Activated CD8-positive, alpha-beta T cell treated with anti-CD3 and anti-CD28 coated beads, Interleukin-2, amount 10 ng/mL, durations not matched to agents 7 days and 5 days (primary cell): ENCODE data around the gene LHPP. TPM values are rescaled to one million over a fixed set of nuclear protein-coding genes. Genes with fewer than 3 reads are reported as not detected.

Source experiments
- ATAC-seq: fragments of 150-1000 bp; cut with Tn5 transposase; one replicate; pipeline ENCODE4 v1.10.0; 2021; ENCODE audit warnings: moderate library complexity
- CTCF ChIA-PET: fragments of 350-600 bp; sonication (Branson Sonifier 250); formaldehyde crosslinking; loops from one replicate; lab custom pipeline; 2021; ENCODE audit warnings: antibody characterized with exemption; lab: Charles Lee
- POLR2A ChIA-PET: fragments of 350-600 bp; sonication (Branson Sonifier 250); formaldehyde crosslinking; loops from one replicate; lab custom pipeline; 2021; ENCODE audit warnings: antibody characterized with exemption; lab: Charles Lee
- DNase-seq: peaks from one replicate; pipeline ENCODE4 v3.0.0-alpha.2; 2020
- H3K27ac Mint-ChIP-seq: one replicate; pipeline ENCODE4 v1.8.0; 2021; ENCODE audit warnings: mild to moderate bottlenecking, mixed read lengths
- H3K27me3 Mint-ChIP-seq: one replicate; pipeline ENCODE4 v1.8.0; 2021; ENCODE audit warnings: low read depth, mixed read lengths
- H3K36me3 Mint-ChIP-seq: one replicate; pipeline ENCODE4 v1.8.0; 2021; ENCODE audit warnings: low read depth, mixed read lengths
- H3K4me1 Mint-ChIP-seq: one replicate; pipeline ENCODE4 v1.8.0; 2021; ENCODE audit warnings: low read depth, mixed read lengths
- H3K4me3 Mint-ChIP-seq: one replicate; pipeline ENCODE4 v1.8.0; 2021; ENCODE audit warnings: mild to moderate bottlenecking, mixed read lengths
- H3K9me3 Mint-ChIP-seq: one replicate; pipeline ENCODE4 v1.8.0; 2022; ENCODE audit warnings: mixed read lengths; ENCODE audit not compliant: insufficient read depth
- total RNA-seq, 2 experiments: library from RNA; stranded (reverse); gene quantifications; one replicate each; pipeline ENCODE4 v1.2.3, GENCODE V29; 2021

Gene LHPP
- total RNA-seq, 2 experiments from 2014 or later: 24.7 to 25.7 TPM

- ATAC-seq (no peak), DNase-seq (no peak)
- Mint-ChIP-seq H3K27ac (no peak overlapping the region), H3K36me3 (no peaks in the 10 kb centered on the region), H3K4me1 (no peaks in the 10 kb centered on the region), H3K9me3 (no peaks in the 10 kb centered on the region), H3K4me3 (no peak overlapping the region), H3K27me3 (no peaks in the 10 kb centered on the region)
- ChIA-PET POLR2A (no interaction called here), CTCF (interaction anchor here (1.3 kb wide), 1 partner anchor 152 kb away, joined by 5 read pairs; no protein-coding TSS in a partner anchor)
Measured at GRCh38 chr10:124566981-124567835, 105.6 kb downstream of the LHPP start.

GRCh38 chr10:124568339-124568738, 106.7 kb downstream of the LHPP start:
- no peaks in the 10 kb centered on the region for H3K36me3 Mint-ChIP-seq
- CTCF ChIA-PET: no interaction called here
- H3K27ac Mint-ChIP-seq: no peak overlapping the region
- H3K4me1 Mint-ChIP-seq: no peaks in the 10 kb centered on the region
- no peak overlapping the region for H3K4me3 Mint-ChIP-seq
- DNase-seq (no peak), ATAC-seq (no peak)
- H3K27me3 Mint-ChIP-seq: no peaks in the 10 kb centered on the region
- H3K9me3 Mint-ChIP-seq: no peaks in the 10 kb centered on the region
- POLR2A ChIA-PET: no interaction called here

GRCh38 chr10:124568848-124569622, 107.4 kb downstream of the LHPP start:
- POLR2A ChIA-PET: no interaction called here
- H3K27ac Mint-ChIP-seq: no peak overlapping the region
- H3K4me3 Mint-ChIP-seq: no peak overlapping the region
- no peaks in the 10 kb centered on the region for H3K27me3 Mint-ChIP-seq
- no peaks in the 10 kb centered on the region for H3K36me3 Mint-ChIP-seq
- DNase-seq: no peak
- ATAC-seq: no peak
- no peaks in the 10 kb centered on the region for H3K4me1 Mint-ChIP-seq
- H3K9me3 Mint-ChIP-seq: no peaks in the 10 kb centered on the region
- CTCF ChIA-PET: interaction anchor here (1.2 kb wide), 1 partner anchor 34 kb away, joined by 3 read pairs; no protein-coding TSS in a partner anchor

- ATAC-seq (no peak), DNase-seq (no peak)
- no peak overlapping the region for H3K4me3 Mint-ChIP-seq
- no peak overlapping the region for H3K27ac Mint-ChIP-seq
- H3K36me3 Mint-ChIP-seq: no peaks in the 10 kb centered on the region
- ChIA-PET CTCF (interaction anchor here (1.2 kb wide), 1 partner anchor 35 kb away, joined by 3 read pairs; no protein-coding TSS in a partner anchor), POLR2A (no interaction called here)
- H3K4me1 Mint-ChIP-seq: no peaks in the 10 kb centered on the region
- no peaks in the 10 kb centered on the region for H3K9me3 Mint-ChIP-seq
- no peaks in the 10 kb centered on the region for H3K27me3 Mint-ChIP-seq
Measured at GRCh38 chr10:124569623-124570470, 108.2 kb downstream of the LHPP start.

- no peaks in the 10 kb centered on the region for H3K9me3 Mint-ChIP-seq
- H3K27me3 Mint-ChIP-seq: no peaks in the 10 kb centered on the region
- no peak overlapping the region for H3K27ac Mint-ChIP-seq
- DNase-seq: no peak
- H3K36me3 Mint-ChIP-seq: no peaks in the 10 kb centered on the region
- POLR2A ChIA-PET: no interaction called here
- no peaks in the 10 kb centered on the region for H3K4me1 Mint-ChIP-seq
- ATAC-seq: no peak
- no peak overlapping the region for H3K4me3 Mint-ChIP-seq
- CTCF ChIA-PET: no interaction called here
Measured at GRCh38 chr10:124570646-124571045, 109.0 kb downstream of the LHPP start.

GRCh38 chr10:124572751-124573150, 111.1 kb downstream of the LHPP start:
- DNase-seq (no peak), ATAC-seq (no peak)
- Mint-ChIP-seq H3K27ac (no peak overlapping the region), H3K9me3 (no peaks in the 10 kb centered on the region), H3K36me3 (no peaks in the 10 kb centered on the region), H3K27me3 (no peaks in the 10 kb centered on the region), H3K4me1 (no peaks in the 10 kb centered on the region), H3K4me3 (no peak overlapping the region)
- POLR2A ChIA-PET: no interaction called here
- CTCF ChIA-PET: no interaction called here

GRCh38 chr10:124573726-124574455, 112.3 kb downstream of the LHPP start:
- POLR2A ChIA-PET: no interaction called here
- Mint-ChIP-seq H3K27me3 (no peaks in the 10 kb centered on the region), H3K36me3 (no peaks in the 10 kb centered on the region), H3K4me1 (no peaks in the 10 kb centered on the region), H3K27ac (no peak overlapping the region), H3K4me3 (no peak overlapping the region), H3K9me3 (no peaks in the 10 kb centered on the region)
- DNase-seq (no peak), ATAC-seq (no peak)
- CTCF ChIA-PET: no interaction called here

- Mint-ChIP-seq H3K9me3 (no peaks in the 10 kb centered on the region), H3K27ac (no peak overlapping the region), H3K27me3 (no peaks in the 10 kb centered on the region), H3K36me3 (no peaks in the 10 kb centered on the region), H3K4me3 (no peak overlapping the region), H3K4me1 (no peaks in the 10 kb centered on the region)
- POLR2A ChIA-PET: no interaction called here
- CTCF ChIA-PET: no interaction called here
- ATAC-seq (no peak), DNase-seq (no peak)
Measured at GRCh38 chr10:124574456-124575070, 112.9 kb downstream of the LHPP start.

GRCh38 chr10:124575107-124576035, 113.7 kb downstream of the LHPP start:
- ChIA-PET CTCF (no interaction called here), POLR2A (no interaction called here)
- Mint-ChIP-seq H3K36me3 (no peaks in the 10 kb centered on the region), H3K9me3 (no peaks in the 10 kb centered on the region), H3K27me3 (no peaks in the 10 kb centered on the region), H3K27ac (no peak overlapping the region), H3K4me1 (no peaks in the 10 kb centered on the region), H3K4me3 (no peak overlapping the region)
- no peak for DNase-seq
- ATAC-seq: no peak
